ENCODE measurements around the gene BABAM2. TPM values are rescaled to one million over a fixed set of nuclear protein-coding genes. Genes with fewer than 3 reads are reported as not detected.
A peak's percentile ranks its signal among the peaks of the same experiment; 100 is the strongest.

Gene BABAM2
- total RNA-seq, 3 donors from 2014 or later = 34.8 to 42.4 (median 41.3) TPM

DNA sequence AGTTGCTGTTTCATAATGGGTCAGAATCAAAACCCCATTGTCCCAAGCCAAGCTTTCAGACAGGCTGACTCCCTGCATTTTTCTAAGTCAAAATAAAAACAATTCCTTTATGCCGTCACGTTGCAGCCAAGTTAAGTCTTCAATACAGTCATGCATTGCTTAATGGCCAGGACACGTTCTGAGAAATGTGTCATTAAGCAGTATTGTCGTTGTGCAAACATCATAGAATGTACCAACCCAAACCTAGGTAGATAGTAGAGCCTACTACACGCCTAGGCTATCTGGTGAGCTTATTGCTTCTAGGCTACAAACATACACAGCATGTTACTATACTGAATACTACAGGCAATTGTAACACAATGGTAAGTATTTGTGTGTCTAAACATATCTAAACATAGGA, 341.8 kb downstream of the BABAM2 start:
- intact Hi-C loops (cut with DNase I, micrococcal nuclease) = no loop called here
- Histone ChIP-seq H3K36me3 (ENCODE audit: low read depth) (no peaks in the 10 kb centered on the region), H3K9me3 (no peaks in the 10 kb centered on the region), H3K4me3 (no peak overlapping the region), H3K4me1 (ENCODE audit: low read depth) (peaks cover 40% of the 10 kb centered on the region)
- no peak for DNase-seq
- TF ChIP-seq, protein P1, sequence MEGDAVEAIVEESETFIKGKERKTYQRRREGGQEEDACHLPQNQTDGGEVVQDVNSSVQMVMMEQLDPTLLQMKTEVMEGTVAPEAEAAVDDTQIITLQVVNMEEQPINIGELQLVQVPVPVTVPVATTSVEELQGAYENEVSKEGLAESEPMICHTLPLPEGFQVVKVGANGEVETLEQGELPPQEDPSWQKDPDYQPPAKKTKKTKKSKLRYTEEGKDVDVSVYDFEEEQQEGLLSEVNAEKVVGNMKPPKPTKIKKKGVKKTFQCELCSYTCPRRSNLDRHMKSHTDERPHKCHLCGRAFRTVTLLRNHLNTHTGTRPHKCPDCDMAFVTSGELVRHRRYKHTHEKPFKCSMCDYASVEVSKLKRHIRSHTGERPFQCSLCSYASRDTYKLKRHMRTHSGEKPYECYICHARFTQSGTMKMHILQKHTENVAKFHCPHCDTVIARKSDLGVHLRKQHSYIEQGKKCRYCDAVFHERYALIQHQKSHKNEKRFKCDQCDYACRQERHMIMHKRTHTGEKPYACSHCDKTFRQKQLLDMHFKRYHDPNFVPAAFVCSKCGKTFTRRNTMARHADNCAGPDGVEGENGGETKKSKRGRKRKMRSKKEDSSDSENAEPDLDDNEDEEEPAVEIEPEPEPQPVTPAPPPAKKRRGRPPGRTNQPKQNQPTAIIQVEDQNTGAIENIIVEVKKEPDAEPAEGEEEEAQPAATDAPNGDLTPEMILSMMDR (IDR thresholded peaks at IDR 0.05) = no peak
- ATAC-seq = peak; percentile 94

DNA sequence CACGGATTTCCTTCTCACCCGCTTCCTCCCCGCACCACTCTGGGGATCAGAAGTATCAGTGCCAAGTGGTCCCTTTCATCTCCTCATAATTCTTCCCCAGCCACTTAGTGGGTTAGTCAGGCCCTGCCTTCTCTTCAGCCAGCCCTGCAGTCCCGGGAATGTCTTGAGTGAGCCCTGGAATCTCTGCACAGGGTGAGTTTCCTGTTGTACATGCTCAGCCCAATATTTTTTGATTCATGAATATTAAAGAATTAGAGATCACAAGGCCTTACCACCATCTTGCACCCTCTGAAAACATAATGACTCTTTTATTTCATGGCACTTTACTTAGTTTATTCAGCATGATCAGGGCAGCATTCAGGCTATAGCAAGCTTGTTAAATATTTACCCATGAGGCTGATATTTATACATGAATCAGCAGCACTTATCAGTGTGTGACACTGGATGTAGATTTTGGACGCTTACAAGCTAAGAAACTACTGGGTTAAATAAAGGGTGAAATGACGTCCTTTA, 342.7 kb downstream of the BABAM2 start:
- Histone ChIP-seq H3K9me3 (no peaks in the 10 kb centered on the region), H3K4me3 (no peak overlapping the region), H3K4me1 (ENCODE audit: low read depth) (peaks cover 35% of the 10 kb centered on the region), H3K36me3 (ENCODE audit: low read depth) (no peaks in the 10 kb centered on the region)
- peak; percentile 80 for ATAC-seq
- intact Hi-C loops (cut with DNase I, micrococcal nuclease) = no loop called here
- no peak for DNase-seq
- TF ChIP-seq, protein P1 (IDR thresholded peaks at IDR 0.05) = no peak

DNA sequence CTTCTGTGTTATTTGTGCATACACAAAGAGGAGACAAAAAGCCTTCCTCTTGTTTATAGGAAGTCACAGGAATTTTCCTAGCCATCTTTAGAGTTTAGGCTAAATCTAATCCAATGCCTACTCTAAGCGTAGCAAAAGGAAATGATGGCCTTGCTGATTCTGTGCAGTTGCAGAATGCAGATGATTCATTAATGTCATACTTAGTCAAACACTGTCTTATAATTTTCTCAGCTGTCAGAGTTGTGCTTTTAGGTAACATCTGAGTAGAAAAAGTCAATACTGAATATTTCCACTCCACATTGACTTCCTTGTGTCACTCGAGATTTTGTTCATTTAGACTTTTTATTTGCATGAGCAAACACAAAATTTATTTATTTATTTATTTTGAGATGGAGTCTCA, 344.3 kb downstream of the BABAM2 start:
- ATAC-seq (no peak), DNase-seq (no peak)
- no peaks in the 10 kb centered on the region for H3K36me3 ChIP-seq (ENCODE audit: low read depth)
- H3K9me3 ChIP-seq = no peaks in the 10 kb centered on the region
- H3K4me1 ChIP-seq (ENCODE audit: low read depth) = peaks cover 30% of the 10 kb centered on the region
- H3K4me3 ChIP-seq = no peak overlapping the region
- intact Hi-C loops (cut with DNase I, micrococcal nuclease) = loop anchor here in 1 of 2 donors (5.0 kb wide), 1 partner anchor 533 kb away; no protein-coding TSS in a partner anchor
- TF ChIP-seq, protein P1 (IDR thresholded peaks at IDR 0.05) = no peak

DNA sequence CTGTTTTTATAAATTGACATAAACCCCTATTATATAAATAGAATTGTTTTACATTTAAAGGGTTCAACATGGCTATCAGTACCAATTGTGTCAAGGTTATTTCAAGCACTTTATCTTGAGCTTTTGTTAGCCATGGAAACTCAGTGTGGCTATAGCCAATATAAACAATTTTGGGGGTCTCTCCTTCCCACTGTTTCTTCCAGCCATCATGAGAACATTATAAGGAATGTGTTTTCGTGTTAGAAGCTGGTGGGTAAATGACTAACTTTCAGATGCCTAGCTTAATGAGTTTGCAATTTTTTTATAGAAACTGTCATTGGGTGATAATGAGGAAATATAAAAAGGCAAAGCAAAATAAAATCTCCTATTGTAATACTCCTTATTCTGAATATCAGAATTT, 348.7 kb downstream of the BABAM2 start:
- no peaks in the 10 kb centered on the region for H3K9me3 ChIP-seq
- TF ChIP-seq, protein P1 (IDR thresholded peaks at IDR 0.05) = no peak
- peaks cover 6% of the 10 kb centered on the region for H3K4me1 ChIP-seq (ENCODE audit: low read depth)
- intact Hi-C loops (cut with DNase I, micrococcal nuclease) = loop anchor here in 1 of 2 donors (5.0 kb wide), 1 partner anchor 537 kb away; no protein-coding TSS in a partner anchor
- no peak for DNase-seq
- no peaks in the 10 kb centered on the region for H3K36me3 ChIP-seq (ENCODE audit: low read depth)
- no peak overlapping the region for H3K4me3 ChIP-seq
- ATAC-seq = no peak

DNA sequence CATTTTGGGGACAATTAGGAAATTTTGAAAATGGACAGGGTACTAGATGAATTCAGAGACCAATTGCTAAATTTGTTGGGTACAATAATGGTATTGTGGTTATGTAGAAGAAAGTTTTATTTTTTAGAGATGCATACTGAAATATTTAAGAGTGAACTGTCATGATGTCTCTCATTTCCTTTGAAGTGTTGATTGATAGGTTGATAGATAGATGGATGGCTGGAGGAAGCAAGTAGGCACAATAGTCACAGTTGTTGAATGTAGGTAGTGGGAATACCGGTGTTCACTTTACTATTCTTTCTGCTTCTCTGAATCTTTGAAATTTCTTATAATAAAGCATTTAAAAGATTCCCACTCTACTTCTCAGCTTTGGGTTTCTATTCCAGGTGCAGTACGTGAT, 350.4 kb downstream of the BABAM2 start:
- intact Hi-C loops (cut with DNase I, micrococcal nuclease) = no loop called here
- DNase-seq (no peak), ATAC-seq (no peak)
- Histone ChIP-seq H3K4me3 (no peak overlapping the region), H3K36me3 (ENCODE audit: low read depth) (no peaks in the 10 kb centered on the region), H3K4me1 (ENCODE audit: low read depth) (no peaks in the 10 kb centered on the region), H3K9me3 (no peaks in the 10 kb centered on the region)
- TF ChIP-seq, protein P1 (IDR thresholded peaks at IDR 0.05) = no peak

DNA sequence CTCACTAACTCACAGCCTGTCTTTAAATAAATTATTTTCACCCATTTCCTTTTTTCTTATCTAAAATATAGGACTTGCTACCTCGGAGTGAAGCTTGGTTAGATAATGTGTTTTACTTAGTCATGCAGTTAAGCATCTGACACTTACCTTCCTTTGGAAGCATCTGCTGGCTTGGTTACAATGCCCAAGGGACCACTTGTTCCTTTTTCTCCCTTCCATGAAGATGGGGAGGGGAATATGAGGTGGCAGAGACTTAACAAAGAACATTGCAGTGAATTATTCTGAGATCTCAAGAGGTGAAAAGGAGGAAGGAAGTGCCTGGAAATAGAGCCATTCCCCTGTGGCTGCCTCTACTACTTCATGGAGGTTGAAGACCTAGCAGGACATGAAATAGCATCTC, 356.8 kb downstream of the BABAM2 start:
- TF ChIP-seq, protein P1 (IDR thresholded peaks at IDR 0.05) = no peak
- intact Hi-C loops (cut with DNase I, micrococcal nuclease) = no loop called here
- no peak for ATAC-seq

More for the DNA sequence above, 356.8 kb downstream of the BABAM2 start:
- H3K36me3 ChIP-seq (ENCODE audit: low read depth) = no peaks in the 10 kb centered on the region
- H3K9me3 ChIP-seq = no peaks in the 10 kb centered on the region
- DNase-seq = no peak
- peaks cover 3% of the 10 kb centered on the region for H3K4me1 ChIP-seq (ENCODE audit: low read depth)
- no peak overlapping the region for H3K4me3 ChIP-seq

Data from mucosa of descending colon (tissue), 3 donors.